ENCODE data around the gene COL21A1.

COL21A1 gene

DNA sequence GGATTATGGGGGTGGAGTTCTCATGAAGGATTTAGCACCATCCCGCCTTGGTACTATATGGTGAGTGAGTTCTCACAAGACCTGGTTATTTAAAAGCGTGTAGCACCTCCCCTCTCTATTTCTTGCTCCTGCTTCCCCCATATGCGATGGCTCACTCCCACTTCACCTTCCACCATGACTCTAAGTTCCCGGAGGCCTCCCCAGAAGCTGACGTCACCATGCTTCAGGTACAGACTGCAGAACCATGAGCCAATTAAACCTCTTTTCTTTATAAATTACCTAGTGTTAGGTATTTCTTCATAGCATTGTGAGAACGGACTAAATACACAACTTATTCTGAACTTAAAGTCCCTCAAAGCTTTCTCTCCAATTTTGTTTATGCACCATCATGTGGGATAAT, 208.6 kb downstream of the COL21A1 start (continued):
- TF ChIP-seq ZNF223 (tag by site-specific recombination; IDR thresholded peaks at IDR 0.05) (no peak), MYNN (tag by site-specific recombination; IDR thresholded peaks at IDR 0.05; ENCODE audit: borderline replicate concordance) (no peak), ZNF571 (tag by site-specific recombination; IDR thresholded peaks at IDR 0.05) (no peak), ZBTB48 (tag by site-specific recombination; IDR thresholded peaks at IDR 0.05) (no peak), ZIC2 (tag by site-specific recombination; IDR thresholded peaks at IDR 0.05) (no peak), PRDM1 (tag by site-specific recombination; IDR thresholded peaks at IDR 0.05) (no peak), ZSCAN23 (tag by site-specific recombination; IDR thresholded peaks at IDR 0.05) (no peak), ZNF621 (tag by site-specific recombination; IDR thresholded peaks at IDR 0.05) (no peak), ZFP37 (tag by site-specific recombination; IDR thresholded peaks at IDR 0.05) (no peak)

DNA sequence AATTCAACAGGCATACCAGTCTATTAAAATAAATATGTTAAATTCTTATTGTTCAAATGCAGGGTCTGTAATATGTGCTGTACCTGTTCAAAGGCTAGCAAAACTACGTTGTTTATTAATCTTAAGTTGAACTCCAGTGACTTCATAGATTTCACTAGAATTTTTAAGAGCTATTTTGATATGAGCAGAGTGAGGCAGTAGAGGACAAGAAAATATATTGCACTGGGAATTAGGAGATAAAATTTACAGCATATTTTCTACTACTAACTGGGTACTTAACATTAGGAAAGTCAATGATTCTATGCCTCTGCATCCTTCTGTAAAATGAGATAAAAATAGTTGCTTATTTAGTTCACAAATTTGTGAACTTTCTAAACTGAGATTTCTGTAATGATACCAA, 209.8 kb downstream of the COL21A1 start:
- Histone ChIP-seq H3K4me1 (ENCODE audit: control insufficient read depth, insufficient read depth, low read length) (peaks cover 5% of the 10 kb centered on the region; the same call in 1 of the 2 replicates), H3K9me3 (ENCODE audit: control insufficient read depth, insufficient read depth, low read depth, low read length) (no peaks in the 10 kb centered on the region), H3K4me3 (ENCODE audit: low read depth, low read length) (no peak overlapping the region), H3K36me3 (ENCODE audit: control insufficient read depth in 2 of 2, insufficient read depth in 1 of 2, low read length in 2 of 2) (no peaks in the 10 kb centered on the region), H3K27ac (ENCODE audit: extremely low read depth, low read depth, low read length) (no peak overlapping the region)
- POLR2A ChIA-PET: no interaction called here
- CTCF ChIA-PET: interaction anchor here (0.5 to 2.0 kb wide), 4 partner anchors 12 to 255 kb away, joined by 3 to 7 read pairs (median 4); no protein-coding TSS in a partner anchor
- no peak for TF ChIP-seq KLF10 (tag by site-specific recombination; IDR thresholded peaks at IDR 0.05)
- no peak for TF ChIP-seq ZNF747 (tag by site-specific recombination; IDR thresholded peaks at IDR 0.05)
- TF ChIP-seq, protein P1, sequence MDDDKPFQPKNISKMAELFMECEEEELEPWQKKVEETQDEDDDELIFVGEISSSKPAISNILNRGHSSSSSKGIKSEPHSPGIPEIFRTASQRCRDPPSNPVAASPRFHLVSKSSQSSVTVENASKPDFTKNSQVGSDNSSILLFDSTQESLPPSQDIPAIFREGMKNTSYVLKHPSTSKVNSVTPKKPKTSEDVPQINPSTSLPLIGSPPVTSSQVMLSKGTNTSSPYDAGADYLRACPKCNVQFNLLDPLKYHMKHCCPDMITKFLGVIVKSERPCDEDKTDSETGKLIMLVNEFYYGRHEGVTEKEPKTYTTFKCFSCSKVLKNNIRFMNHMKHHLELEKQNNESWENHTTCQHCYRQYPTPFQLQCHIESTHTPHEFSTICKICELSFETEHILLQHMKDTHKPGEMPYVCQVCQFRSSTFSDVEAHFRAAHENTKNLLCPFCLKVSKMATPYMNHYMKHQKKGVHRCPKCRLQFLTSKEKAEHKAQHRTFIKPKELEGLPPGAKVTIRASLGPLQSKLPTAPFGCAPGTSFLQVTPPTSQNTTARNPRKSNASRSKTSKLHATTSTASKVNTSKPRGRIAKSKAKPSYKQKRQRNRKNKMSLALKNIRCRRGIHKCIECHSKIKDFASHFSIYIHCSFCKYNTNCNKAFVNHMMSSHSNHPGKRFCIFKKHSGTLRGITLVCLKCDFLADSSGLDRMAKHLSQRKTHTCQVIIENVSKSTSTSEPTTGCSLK (tag by site-specific recombination; IDR thresholded peaks at IDR 0.05): no peak
- TF ChIP-seq, protein P2, sequence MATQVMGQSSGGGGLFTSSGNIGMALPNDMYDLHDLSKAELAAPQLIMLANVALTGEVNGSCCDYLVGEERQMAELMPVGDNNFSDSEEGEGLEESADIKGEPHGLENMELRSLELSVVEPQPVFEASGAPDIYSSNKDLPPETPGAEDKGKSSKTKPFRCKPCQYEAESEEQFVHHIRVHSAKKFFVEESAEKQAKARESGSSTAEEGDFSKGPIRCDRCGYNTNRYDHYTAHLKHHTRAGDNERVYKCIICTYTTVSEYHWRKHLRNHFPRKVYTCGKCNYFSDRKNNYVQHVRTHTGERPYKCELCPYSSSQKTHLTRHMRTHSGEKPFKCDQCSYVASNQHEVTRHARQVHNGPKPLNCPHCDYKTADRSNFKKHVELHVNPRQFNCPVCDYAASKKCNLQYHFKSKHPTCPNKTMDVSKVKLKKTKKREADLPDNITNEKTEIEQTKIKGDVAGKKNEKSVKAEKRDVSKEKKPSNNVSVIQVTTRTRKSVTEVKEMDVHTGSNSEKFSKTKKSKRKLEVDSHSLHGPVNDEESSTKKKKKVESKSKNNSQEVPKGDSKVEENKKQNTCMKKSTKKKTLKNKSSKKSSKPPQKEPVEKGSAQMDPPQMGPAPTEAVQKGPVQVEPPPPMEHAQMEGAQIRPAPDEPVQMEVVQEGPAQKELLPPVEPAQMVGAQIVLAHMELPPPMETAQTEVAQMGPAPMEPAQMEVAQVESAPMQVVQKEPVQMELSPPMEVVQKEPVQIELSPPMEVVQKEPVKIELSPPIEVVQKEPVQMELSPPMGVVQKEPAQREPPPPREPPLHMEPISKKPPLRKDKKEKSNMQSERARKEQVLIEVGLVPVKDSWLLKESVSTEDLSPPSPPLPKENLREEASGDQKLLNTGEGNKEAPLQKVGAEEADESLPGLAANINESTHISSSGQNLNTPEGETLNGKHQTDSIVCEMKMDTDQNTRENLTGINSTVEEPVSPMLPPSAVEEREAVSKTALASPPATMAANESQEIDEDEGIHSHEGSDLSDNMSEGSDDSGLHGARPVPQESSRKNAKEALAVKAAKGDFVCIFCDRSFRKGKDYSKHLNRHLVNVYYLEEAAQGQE (tag by site-specific recombination; IDR thresholded peaks at IDR 0.05): no peak
- no peak for TF ChIP-seq ZNF221 (tag by site-specific recombination; IDR thresholded peaks at IDR 0.05; ENCODE audit: borderline replicate concordance)
- TF ChIP-seq ZNF621 (tag by site-specific recombination; IDR thresholded peaks at IDR 0.05): no peak
- TF ChIP-seq, protein P3, sequence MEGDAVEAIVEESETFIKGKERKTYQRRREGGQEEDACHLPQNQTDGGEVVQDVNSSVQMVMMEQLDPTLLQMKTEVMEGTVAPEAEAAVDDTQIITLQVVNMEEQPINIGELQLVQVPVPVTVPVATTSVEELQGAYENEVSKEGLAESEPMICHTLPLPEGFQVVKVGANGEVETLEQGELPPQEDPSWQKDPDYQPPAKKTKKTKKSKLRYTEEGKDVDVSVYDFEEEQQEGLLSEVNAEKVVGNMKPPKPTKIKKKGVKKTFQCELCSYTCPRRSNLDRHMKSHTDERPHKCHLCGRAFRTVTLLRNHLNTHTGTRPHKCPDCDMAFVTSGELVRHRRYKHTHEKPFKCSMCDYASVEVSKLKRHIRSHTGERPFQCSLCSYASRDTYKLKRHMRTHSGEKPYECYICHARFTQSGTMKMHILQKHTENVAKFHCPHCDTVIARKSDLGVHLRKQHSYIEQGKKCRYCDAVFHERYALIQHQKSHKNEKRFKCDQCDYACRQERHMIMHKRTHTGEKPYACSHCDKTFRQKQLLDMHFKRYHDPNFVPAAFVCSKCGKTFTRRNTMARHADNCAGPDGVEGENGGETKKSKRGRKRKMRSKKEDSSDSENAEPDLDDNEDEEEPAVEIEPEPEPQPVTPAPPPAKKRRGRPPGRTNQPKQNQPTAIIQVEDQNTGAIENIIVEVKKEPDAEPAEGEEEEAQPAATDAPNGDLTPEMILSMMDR (tag by site-specific recombination; IDR thresholded peaks at IDR 0.05): no peak
- TF ChIP-seq, protein P4, sequence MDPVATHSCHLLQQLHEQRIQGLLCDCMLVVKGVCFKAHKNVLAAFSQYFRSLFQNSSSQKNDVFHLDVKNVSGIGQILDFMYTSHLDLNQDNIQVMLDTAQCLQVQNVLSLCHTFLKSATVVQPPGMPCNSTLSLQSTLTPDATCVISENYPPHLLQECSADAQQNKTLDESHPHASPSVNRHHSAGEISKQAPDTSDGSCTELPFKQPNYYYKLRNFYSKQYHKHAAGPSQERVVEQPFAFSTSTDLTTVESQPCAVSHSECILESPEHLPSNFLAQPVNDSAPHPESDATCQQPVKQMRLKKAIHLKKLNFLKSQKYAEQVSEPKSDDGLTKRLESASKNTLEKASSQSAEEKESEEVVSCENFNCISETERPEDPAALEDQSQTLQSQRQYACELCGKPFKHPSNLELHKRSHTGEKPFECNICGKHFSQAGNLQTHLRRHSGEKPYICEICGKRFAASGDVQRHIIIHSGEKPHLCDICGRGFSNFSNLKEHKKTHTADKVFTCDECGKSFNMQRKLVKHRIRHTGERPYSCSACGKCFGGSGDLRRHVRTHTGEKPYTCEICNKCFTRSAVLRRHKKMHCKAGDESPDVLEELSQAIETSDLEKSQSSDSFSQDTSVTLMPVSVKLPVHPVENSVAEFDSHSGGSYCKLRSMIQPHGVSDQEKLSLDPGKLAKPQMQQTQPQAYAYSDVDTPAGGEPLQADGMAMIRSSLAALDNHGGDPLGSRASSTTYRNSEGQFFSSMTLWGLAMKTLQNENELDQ (tag by site-specific recombination; IDR thresholded peaks at IDR 0.05; ENCODE audit: low read depth): no peak
- TF ChIP-seq ZNF837 (tag by site-specific recombination; IDR thresholded peaks at IDR 0.05): no peak
- no peak for TF ChIP-seq SALL2 (tag by site-specific recombination; IDR thresholded peaks at IDR 0.05; ENCODE audit: borderline replicate concordance)
- no peak for TF ChIP-seq ZNF2 (tag by site-specific recombination; IDR thresholded peaks at IDR 0.05)
- no peak for TF ChIP-seq ZNF37A (tag by site-specific recombination; IDR thresholded peaks at IDR 0.05)
- no peak for TF ChIP-seq ZNF175 (tag by site-specific recombination; IDR thresholded peaks at IDR 0.05)
- TF ChIP-seq ZNF423 (tag by site-specific recombination; IDR thresholded peaks at IDR 0.05): no peak
- no peak for TF ChIP-seq ZNF433 (tag by site-specific recombination; IDR thresholded peaks at IDR 0.05; ENCODE audit: low read depth)
- no peak for TF ChIP-seq ZNF610 (tag by site-specific recombination; IDR thresholded peaks at IDR 0.05; ENCODE audit: borderline replicate concordance)
- no peak for TF ChIP-seq ZNF561 (tag by site-specific recombination; IDR thresholded peaks at IDR 0.05; ENCODE audit: borderline replicate concordance)
- TF ChIP-seq MEIS1 (CRISPR knock-in tag; IDR thresholded peaks at IDR 0.05; ENCODE audit: borderline replicate concordance): no peak

Data from HEK293 (cell line).